Calu3 (cell line): ENCODE data around the gene SH3BP1. TPM values are rescaled to one million over a fixed set of nuclear protein-coding genes. Genes with fewer than 3 reads are reported as not detected.
"Not testable (repeated sequence)": the region's sequence is repeated elsewhere in the genome, so short reads cannot be mapped to it uniquely, and the experiment has no call there.

Source experiments
- BruUV-seq: library from RNA; stranded (reverse); fragments of 400-500 nt; replicated peaks from 2 replicates; lab custom pipeline; 2021; lab: Mats Ljungman, UMichigan
- CTCF ChIA-PET: fragments of 300-600 bp; sonication (Branson Sonifier 250); formaldehyde crosslinking; loops from one replicate; lab custom pipeline; 2022; ENCODE audit warnings: antibody characterized with exemption; lab: Charles Lee
- DNase-seq: peaks from one replicate; pipeline ENCODE4 v3.0.0; 2022
- H3K27ac Mint-ChIP-seq: one replicate; pipeline ENCODE4 v1.8.0; 2022; ENCODE audit warnings: mixed read lengths; ENCODE audit not compliant: unreplicated experiment
- H3K27me3 Mint-ChIP-seq: one replicate; pipeline ENCODE4 v1.8.0; 2022; ENCODE audit warnings: mixed read lengths; ENCODE audit not compliant: unreplicated experiment
- H3K36me3 Mint-ChIP-seq: one replicate; pipeline ENCODE4 v1.8.0; 2022; ENCODE audit warnings: mild to moderate bottlenecking, moderate library complexity, mixed read lengths; ENCODE audit not compliant: insufficient read depth, unreplicated experiment
- H3K4me1 Mint-ChIP-seq: one replicate; pipeline ENCODE4 v1.8.0; 2022; ENCODE audit warnings: mild to moderate bottlenecking, low read depth, mixed read lengths; ENCODE audit not compliant: unreplicated experiment
- H3K4me3 Mint-ChIP-seq: one replicate; pipeline ENCODE4 v1.8.0; 2022; ENCODE audit warnings: mild to moderate bottlenecking, low read depth, moderate library complexity, mixed read lengths; ENCODE audit not compliant: unreplicated experiment
- H3K9me3 Mint-ChIP-seq: one replicate; pipeline ENCODE4 v1.8.0; 2022; ENCODE audit warnings: low read depth, mixed read lengths; ENCODE audit not compliant: unreplicated experiment
- CTCF ChIP-seq: fragments of 200-600 bp; IDR thresholded peaks from one replicate; pipeline ENCODE4 v1.8.0; 2022; ENCODE audit warnings: antibody characterized with exemption; ENCODE audit not compliant: unreplicated experiment
- intact Hi-C: fragments of 100-400 bp; cut with micrococcal nuclease; formaldehyde crosslinking; loops from one replicate; pipeline ENCODE4 v1.10.0; 2022; ENCODE audit not compliant: unreplicated experiment
- total RNA-seq: library from RNA; stranded (reverse); gene quantifications from 2 replicates; pipeline ENCODE4 v1.2.3, GENCODE V29; 2022

The SH3BP1 gene
- total RNA-seq, 1 experiment from 2014 or later, result 17.6 TPM

- Mint-ChIP-seq H3K4me1 (no peaks in the 10 kb centered on the region), H3K36me3 (peaks cover 26% of the 10 kb centered on the region), H3K4me3 (no peak overlapping the region), H3K27me3 (no peaks in the 10 kb centered on the region), H3K9me3 (no peaks in the 10 kb centered on the region), H3K27ac (no peak overlapping the region)
- no peak for DNase-seq
- TF ChIP-seq CTCF, result no peak
- intact Hi-C loops, result loop anchor here (10.0 kb wide), 1 partner anchor 147 kb away; no protein-coding TSS in a partner anchor
- no TSS peak for BruUV-seq
- CTCF ChIA-PET, result no interaction called here
These were observed 8.5 kb downstream of the SH3BP1 start for GRCh38 chr22:37647928-37648327.

- TF ChIP-seq CTCF, result no peak
- intact Hi-C loops, result no loop called here
- Mint-ChIP-seq H3K27me3 (no peaks in the 10 kb centered on the region), H3K36me3 (peaks cover 20% of the 10 kb centered on the region), H3K9me3 (no peaks in the 10 kb centered on the region), H3K27ac (no peak overlapping the region), H3K4me3 (no peak overlapping the region), H3K4me1 (no peaks in the 10 kb centered on the region)
- CTCF ChIA-PET, result no interaction called here
- BruUV-seq, result no TSS peak
- DNase-seq, result no peak
These were observed 11.1 kb downstream of the SH3BP1 start for GRCh38 chr22:37650463-37651136.

- no peaks in the 10 kb centered on the region for H3K27me3 Mint-ChIP-seq
- no TSS peak for BruUV-seq
- no peak for DNase-seq
- TF ChIP-seq CTCF, result no peak
- H3K4me1 Mint-ChIP-seq, result peaks cover 14% of the 10 kb centered on the region
- H3K4me3 Mint-ChIP-seq, result no peak overlapping the region
- no peaks in the 10 kb centered on the region for H3K9me3 Mint-ChIP-seq
- intact Hi-C loops, result no loop called here
- no peak overlapping the region for H3K27ac Mint-ChIP-seq
- CTCF ChIA-PET, result interaction anchor here (2.1 kb wide), 1 partner anchor 11 kb away, joined by 4 read pairs; no protein-coding TSS in a partner anchor
- H3K36me3 Mint-ChIP-seq, result peaks cover 29% of the 10 kb centered on the region
These were observed 15.2 kb downstream of the SH3BP1 start for GRCh38 chr22:37654563-37655251.

GRCh38 chr22:37655252-37655563 is 15.7 kb downstream of the SH3BP1 start:
- Mint-ChIP-seq H3K9me3 (no peaks in the 10 kb centered on the region), H3K36me3 (peaks cover 31% of the 10 kb centered on the region), H3K27ac (no peak overlapping the region), H3K27me3 (no peaks in the 10 kb centered on the region), H3K4me1 (peaks cover 19% of the 10 kb centered on the region), H3K4me3 (no peak overlapping the region)
- BruUV-seq, result no TSS peak
- no peak for TF ChIP-seq CTCF
- intact Hi-C loops, result no loop called here
- CTCF ChIA-PET, result interaction anchor here (2.1 kb wide), 1 partner anchor 12 kb away, joined by 4 read pairs; no protein-coding TSS in a partner anchor
- no peak for DNase-seq

- not testable (repeated sequence) for H3K27ac Mint-ChIP-seq
These were observed 17.1 kb downstream of the SH3BP1 start for GRCh38 chr22:37656583-37656982.

More at GRCh38 chr22:37656583-37656982, 17.1 kb downstream of the SH3BP1 start:
- intact Hi-C loops, BruUV-seq, H3K4me3 Mint-ChIP-seq, DNase-seq, H3K9me3 Mint-ChIP-seq, H3K27me3 Mint-ChIP-seq: not testable (repeated sequence)
- CTCF ChIA-PET, result interaction anchor here (2.1 kb wide), 1 partner anchor 13 kb away, joined by 4 read pairs; no protein-coding TSS in a partner anchor
- H3K36me3 Mint-ChIP-seq, result peaks cover 31% of the 10 kb centered on the region
- peaks cover 32% of the 10 kb centered on the region for H3K4me1 Mint-ChIP-seq
